ENCODE measurements around the gene ITIH3. TPM values are rescaled to one million over a fixed set of nuclear protein-coding genes. Genes with fewer than 3 reads are reported as not detected.

The ITIH3 gene
- 1 to 10 TPM in 2 of 4 donors, under 1 TPM in 2; 0.18 to 5.6 (median 1.2) TPM for total RNA-seq

GRCh38 chr3:52794612-52795099, at the start of gene ITIH3:
TSS of gene ITIH3 (plus strand) at chr3:52794796. CDS start at chr3:52794804, 8 bp downstream.
- peaks cover 8% of the 10 kb centered on the region for H3K4me1 ChIP-seq
- H3K4me3 ChIP-seq = no peak within 1 kb of the TSS
- no peaks in the 10 kb centered on the region for H3K9me3 ChIP-seq
- no peak for DNase-seq (ENCODE audit: low spot score in 2 of 2)
- no peak within 1 kb of the TSS for H3K27ac ChIP-seq
- H3K27me3 ChIP-seq = no peaks in the 10 kb centered on the region
- 79% methylated on average over 6 of the region's 10 CpGs for WGBS
- no peaks in the 10 kb centered on the region for H3K36me3 ChIP-seq
- TF ChIP-seq EP300 (IDR thresholded peaks at IDR 0.05) (no peak), POLR2AphosphoS5 (IDR thresholded peaks at IDR 0.05) (no peak), POLR2A (IDR thresholded peaks at IDR 0.05) (no peak), CTCF (IDR thresholded peaks at IDR 0.05) (no peak)

DNA sequence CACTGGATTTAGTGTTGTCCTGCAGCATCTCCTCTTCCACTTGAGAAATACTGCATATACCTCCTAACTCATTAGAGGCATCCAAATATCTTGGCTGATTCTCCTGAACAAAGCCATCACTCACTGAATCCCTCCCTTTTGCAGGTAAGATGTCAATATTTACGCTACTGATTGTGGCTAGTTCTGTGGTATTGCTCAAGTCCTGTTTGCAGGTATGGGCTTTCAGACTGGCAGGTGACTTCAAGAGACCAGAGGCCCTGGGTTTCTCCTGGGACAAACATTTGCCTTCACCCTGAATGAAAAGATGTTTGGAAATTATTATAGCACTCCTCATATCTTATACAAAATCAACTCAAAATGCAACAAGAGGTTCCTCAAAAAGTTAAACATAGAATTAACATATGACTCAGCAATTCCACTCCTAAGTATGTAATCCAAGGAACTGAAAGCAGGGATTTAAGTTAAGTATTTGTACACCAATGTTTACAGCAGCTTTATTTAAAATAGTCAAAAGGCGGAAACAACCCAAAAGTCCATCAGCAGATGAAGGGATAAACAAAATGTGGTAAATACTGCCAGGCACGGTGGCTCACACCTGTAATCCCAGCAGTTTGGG, 42.4 kb upstream of the ITIH3 start:
- DNase-seq (ENCODE audit: low spot score in 2 of 2) = no peak
- H3K27me3 ChIP-seq = no peaks in the 10 kb centered on the region
- no peaks in the 10 kb centered on the region for H3K9me3 ChIP-seq
- H3K27ac ChIP-seq = no peak overlapping the region
- 89% methylated on average over 3 of the region's 3 CpGs for WGBS
- H3K4me3 ChIP-seq = no peak overlapping the region
- H3K4me1 ChIP-seq = no peaks in the 10 kb centered on the region
- TF ChIP-seq POLR2AphosphoS5 (IDR thresholded peaks at IDR 0.05) = no peak
- TF ChIP-seq CTCF (IDR thresholded peaks at IDR 0.05) = no peak
- TF ChIP-seq EP300 (IDR thresholded peaks at IDR 0.05) = no peak
- no peak for TF ChIP-seq POLR2A (IDR thresholded peaks at IDR 0.05)
- H3K36me3 ChIP-seq = peaks cover 74% of the 10 kb centered on the region

GRCh38 chr3:52754373-52754772, 40.2 kb upstream of the ITIH3 start:
- TF ChIP-seq POLR2A (IDR thresholded peaks at IDR 0.05) (no peak), POLR2AphosphoS5 (IDR thresholded peaks at IDR 0.05) (no peak), CTCF (IDR thresholded peaks at IDR 0.05) (no peak), EP300 (IDR thresholded peaks at IDR 0.05) (no peak)
- Histone ChIP-seq H3K36me3 (peaks cover 68% of the 10 kb centered on the region), H3K4me3 (no peak overlapping the region), H3K27ac (no peak overlapping the region), H3K4me1 (no peaks in the 10 kb centered on the region), H3K27me3 (no peaks in the 10 kb centered on the region), H3K9me3 (no peaks in the 10 kb centered on the region)
- DNase-seq (ENCODE audit: low spot score in 2 of 2) = no peak
- 91% methylated on average over 4 of the region's 4 CpGs for WGBS

DNA sequence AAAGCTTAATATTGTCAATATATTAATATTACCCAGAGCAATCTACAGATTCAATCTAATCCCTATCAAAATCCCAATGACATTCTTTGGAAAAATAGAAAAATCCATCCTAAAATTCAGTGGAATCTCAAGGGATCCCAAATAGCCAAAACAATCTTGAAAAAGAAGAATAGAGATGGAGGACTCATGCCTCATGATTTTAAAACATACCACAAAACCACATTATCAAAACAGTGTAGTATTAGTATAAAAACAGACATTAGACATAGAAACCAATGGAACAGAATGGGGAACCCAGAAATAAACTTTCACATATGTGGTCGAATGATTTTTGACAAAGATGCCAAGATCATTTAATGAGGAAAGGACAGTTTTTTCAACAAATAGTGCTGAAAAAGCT, 38.5 kb upstream of the ITIH3 start:
- Histone ChIP-seq H3K4me3 (no peak overlapping the region), H3K4me1 (no peaks in the 10 kb centered on the region), H3K9me3 (no peaks in the 10 kb centered on the region), H3K36me3 (peaks cover 68% of the 10 kb centered on the region), H3K27me3 (no peaks in the 10 kb centered on the region), H3K27ac (no peak overlapping the region)
- DNase-seq (ENCODE audit: low spot score in 2 of 2) = no peak
- WGBS = 89% methylated on average over 1 of the region's 1 CpG
- no peak for TF ChIP-seq EP300 (IDR thresholded peaks at IDR 0.05)
- no peak for TF ChIP-seq POLR2A (IDR thresholded peaks at IDR 0.05)
- no peak for TF ChIP-seq CTCF (IDR thresholded peaks at IDR 0.05)
- TF ChIP-seq POLR2AphosphoS5 (IDR thresholded peaks at IDR 0.05) = no peak

GRCh38 chr3:52763466-52763865, 31.1 kb upstream of the ITIH3 start:
- Histone ChIP-seq H3K4me3 (no peak overlapping the region), H3K36me3 (peaks cover 90% of the 10 kb centered on the region), H3K9me3 (no peaks in the 10 kb centered on the region), H3K4me1 (no peaks in the 10 kb centered on the region), H3K27me3 (no peaks in the 10 kb centered on the region), H3K27ac (no peak overlapping the region)
- no peak for DNase-seq (ENCODE audit: low spot score in 2 of 2)
- WGBS = 91% methylated on average over 2 of the region's 2 CpGs
- no peak for TF ChIP-seq POLR2A (IDR thresholded peaks at IDR 0.05)
- TF ChIP-seq POLR2AphosphoS5 (IDR thresholded peaks at IDR 0.05) = no peak
- no peak for TF ChIP-seq EP300 (IDR thresholded peaks at IDR 0.05)
- no peak for TF ChIP-seq CTCF (IDR thresholded peaks at IDR 0.05)

Measured in suprapubic skin (tissue), 4 donors.